ENCODE data around the gene OSM.

- TF ChIP-seq, protein P1, sequence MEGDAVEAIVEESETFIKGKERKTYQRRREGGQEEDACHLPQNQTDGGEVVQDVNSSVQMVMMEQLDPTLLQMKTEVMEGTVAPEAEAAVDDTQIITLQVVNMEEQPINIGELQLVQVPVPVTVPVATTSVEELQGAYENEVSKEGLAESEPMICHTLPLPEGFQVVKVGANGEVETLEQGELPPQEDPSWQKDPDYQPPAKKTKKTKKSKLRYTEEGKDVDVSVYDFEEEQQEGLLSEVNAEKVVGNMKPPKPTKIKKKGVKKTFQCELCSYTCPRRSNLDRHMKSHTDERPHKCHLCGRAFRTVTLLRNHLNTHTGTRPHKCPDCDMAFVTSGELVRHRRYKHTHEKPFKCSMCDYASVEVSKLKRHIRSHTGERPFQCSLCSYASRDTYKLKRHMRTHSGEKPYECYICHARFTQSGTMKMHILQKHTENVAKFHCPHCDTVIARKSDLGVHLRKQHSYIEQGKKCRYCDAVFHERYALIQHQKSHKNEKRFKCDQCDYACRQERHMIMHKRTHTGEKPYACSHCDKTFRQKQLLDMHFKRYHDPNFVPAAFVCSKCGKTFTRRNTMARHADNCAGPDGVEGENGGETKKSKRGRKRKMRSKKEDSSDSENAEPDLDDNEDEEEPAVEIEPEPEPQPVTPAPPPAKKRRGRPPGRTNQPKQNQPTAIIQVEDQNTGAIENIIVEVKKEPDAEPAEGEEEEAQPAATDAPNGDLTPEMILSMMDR (IDR thresholded peaks at IDR 0.05), result no peak
- TF ChIP-seq EP300 (IDR thresholded peaks at IDR 0.05), result no peak
- peak in 3 of 4 donors; percentile 50 to 63 (median 63) for TF ChIP-seq POLR2AphosphoS5 (IDR thresholded peaks at IDR 0.05)
- peak in 1 of 2 donors; percentile 21 for TF ChIP-seq POLR2A (IDR thresholded peaks at IDR 0.05)
Measured at GRCh38 chr22:30265823-30266444, 717 bp downstream of the OSM start.

Data from sigmoid colon (tissue), 4 donors.